K562 (cell line): ENCODE results near the gene CRACR2B. TPM values are rescaled to one million over a fixed set of nuclear protein-coding genes. Genes with fewer than 3 reads are reported as not detected.
A peak's percentile ranks its signal among the peaks of the same experiment; 100 is the strongest.

Experiments
- ATAC-seq: fragments of 200-7000 bp; cut with Tn5 transposase; 3 replicates; pipeline ENCODE4 v1.9.1; 2020; ENCODE audit warnings: moderate library complexity
- BruUV-seq: library from RNA; stranded (reverse); fragments of 400-500 nt; replicated peaks from 2 replicates; lab custom pipeline; 2021; lab: Mats Ljungman, UMichigan
- CTCF ChIA-PET: fragments of 300-600 bp; formaldehyde crosslinking; extraction: SDS; loops from one replicate; lab custom pipeline; 2021; ENCODE audit warnings: low intra/inter-chr PET ratio; lab: Yijun Ruan, JAX
- POLR2A ChIA-PET: fragments of 300-600, 350-650 bp; sonication (Branson Sonifier 250); formaldehyde crosslinking; extraction: SDS; loops from one replicate; lab custom pipeline; 2021; ENCODE audit warnings: antibody characterized with exemption, inconsistent platforms; lab: Yijun Ruan, JAX
- DNase-seq, 4 experiments: peaks; one replicate each; pipeline versions ENCODE4 v3.0.0 to v3.0.0-alpha.2; 2011 to 2018; ENCODE audit warnings: low spot score in 3 of 4, mixed read lengths in 3 of 4; ENCODE audit errors: extremely low read depth in 1 of 4
- FAIRE-seq: peaks from 2 replicates; lab custom pipeline; 2011; peaks lifted over from hg19 to GRCh38; lab: Jason Lieb, UNC
- H2AFZ ChIP-seq: 2 replicates; pipeline ENCODE4 v1.6.0; 2011; ENCODE audit warnings: low read depth, low read length, control low read depth, inconsistent platforms
- H3K27ac ChIP-seq: fragments of 200-600 bp; 3 replicates; pipeline ENCODE4 v1.8.0; 2011; ENCODE audit warnings: low read depth, mild to moderate bottlenecking, control low read depth, inconsistent platforms, low read length, moderate library complexity, mixed read lengths; ENCODE audit errors: extremely low read depth
- H3K27me3 ChIP-seq, 2 experiments: fragments of 300-600 bp in 1 of 2; 2 replicates in 1 of 2; 3 replicates in 1 of 2; pipeline versions ENCODE4 v1.6.0 to v1.8.0; 2011; ENCODE audit warnings: inconsistent platforms in 2 of 2, low read length in 2 of 2, mild to moderate bottlenecking in 1 of 2, mixed read lengths in 1 of 2, moderate library complexity in 1 of 2; ENCODE audit not compliant: control insufficient read depth in 2 of 2, insufficient read depth in 2 of 2
- H3K36me3 ChIP-seq: fragments of 300-600 bp; 3 replicates; pipeline ENCODE4 v1.8.0; 2011; ENCODE audit warnings: mild to moderate bottlenecking, low read length, inconsistent platforms; ENCODE audit not compliant: control insufficient read depth, insufficient read depth
- H3K4me1 ChIP-seq, 2 experiments: fragments of 200-600 bp in 1 of 2; replicated peaks in 1 of 2; 2 replicates in 1 of 2; 3 replicates in 1 of 2; pipeline versions ENCODE4 v1.5.1 to v1.8.0; 2011; ENCODE audit warnings: inconsistent platforms in 2 of 2, low read length in 2 of 2, mild to moderate bottlenecking in 1 of 2, mixed read lengths in 1 of 2, moderate library complexity in 1 of 2; ENCODE audit not compliant: control insufficient read depth in 2 of 2, insufficient read depth in 2 of 2
- H3K4me2 ChIP-seq: 2 replicates; pipeline ENCODE4 v1.6.1; 2011; ENCODE audit warnings: low read length, control low read depth, inconsistent platforms, mixed read lengths; ENCODE audit not compliant: insufficient read depth
- H3K4me3 ChIP-seq: fragments of 200-600 bp; sonication (generic), shearing (Covaris generic); 2 replicates; pipeline ENCODE4 v1.5.1; 2016; ENCODE audit warnings: control low read depth, inconsistent platforms
- H3K79me2 ChIP-seq: fragments of 200-600 bp; 3 replicates; pipeline ENCODE4 v1.8.0; 2011; ENCODE audit warnings: low read length, inconsistent platforms; ENCODE audit not compliant: control insufficient read depth, insufficient read depth
- H3K9ac ChIP-seq, 2 experiments: 2 replicates each; pipeline versions ENCODE4 v1.6.0 to v1.6.1; 2011; ENCODE audit warnings: low read depth in 2 of 2, low read length in 2 of 2, control low read depth in 1 of 2, inconsistent platforms in 1 of 2, mild to moderate bottlenecking in 1 of 2, mixed read lengths in 1 of 2; ENCODE audit not compliant: insufficient read depth in 1 of 2
- H3K9me1 ChIP-seq: one replicate; pipeline ENCODE4 v1.6.0; 2011; ENCODE audit warnings: inconsistent platforms, mild to moderate bottlenecking, low read length, moderate library complexity; ENCODE audit not compliant: control insufficient read depth, insufficient read depth
- H3K9me3 ChIP-seq: replicated peaks from 2 replicates; pipeline ENCODE4 v1.5.1; 2011; ENCODE audit warnings: low read depth, low read length, inconsistent platforms; ENCODE audit not compliant: control insufficient read depth, insufficient read depth
- H4K20me1 ChIP-seq: replicated peaks from 2 replicates; pipeline ENCODE4 v1.6.1; 2011; ENCODE audit warnings: low read length, inconsistent platforms, mixed read lengths; ENCODE audit not compliant: control insufficient read depth, insufficient read depth
- RBFOX2 ChIP-seq: fragments of 200-400 bp; formaldehyde crosslinking; IDR thresholded peaks from 2 replicates; pipeline ENCODE4 v1.6.1; 2017; ENCODE audit warnings: low read depth, mild to moderate bottlenecking, low read length, moderate library complexity
- ZNF507 ChIP-seq: conservative IDR thresholded peaks from 2 replicates; pipeline ENCODE4 v1.6.1; 2017; ENCODE audit warnings: missing genetic modification characterization, missing compliant biosample characterization
- ZNF740 ChIP-seq, 3 experiments: fragments of 200-800 bp in 1 of 3; sonication (Bioruptor generic) in 1 of 3; sonication (generic) in 1 of 3; formaldehyde crosslinking in 1 of 3; IDR thresholded peaks; 2 replicates each; pipeline versions ENCODE4 v1.6.1 to v1.8.0; 2016 to 2022; ENCODE audit warnings: mild to moderate bottlenecking in 2 of 3, missing compliant biosample characterization in 2 of 3, missing genetic modification characterization in 2 of 3, missing genetic modification reagents in 1 of 3
- WGBS: fragments of 100-300 bp; shearing (Covaris generic); methylation state at CpG from one replicate; pipeline ENCODE4 v1.1.6; 2016; ENCODE audit warnings: low coverage, mixed read lengths; ENCODE audit not compliant: insufficient coverage; ENCODE audit errors: missing lambda C conversion rate; 5-methylcytosine and 5-hydroxymethylcytosine counted together
- in situ Hi-C: fragments of 300-500 bp; cut with MboI; formaldehyde crosslinking; loops from 4 replicates; pipeline ENCODE4 v1.15.0; 2018; ENCODE audit warnings: inconsistent platforms, mixed read lengths
- intact Hi-C: fragments of 100-400 bp; cut with micrococcal nuclease; formaldehyde crosslinking; loops from 2 replicates; pipeline ENCODE4 v1.14.2; 2022
- polyA plus RNA-seq, 8 experiments: library from polyadenylated mRNA; depleted of rRNA in 4 of 8; stranded (reverse) in 5 of 8; unstranded in 3 of 8; fragments of >200 nt; fragmentation: Nextera tagmentation in 2 of 8; fragmentation: Illumina TruSeq in 1 of 8; extraction: Ambion mirVana in 2 of 8; extraction: Trizol in 1 of 8; gene quantifications; 2 replicates each; pipeline versions ENCODE4 v1.2.1 to v1.2.3, GENCODE V29; 2011 to 2014; ENCODE audit warnings: inconsistent platforms in 1 of 8, missing spikeins in 1 of 8
- total RNA-seq, 7 experiments: library from RNA; depleted of rRNA in 6 of 7; stranded (reverse); fragments of >200 nt in 6 of 7; fragmentation: Illumina TruSeq in 2 of 7; extraction: Trizol in 2 of 7; gene quantifications; 2 replicates each; pipeline versions ENCODE4 v1.2.1 to v1.2.3, GENCODE V29; 2011 to 2021; ENCODE audit warnings: low replicate concordance in 1 of 7

CRACR2B gene
- total and polyA plus RNA-seq, 9 of the 15 experiments (the other 6 are each of a cell fraction or from before 2014, with no cell fraction given), result 0.10 to 51.0 (median 6.0) TPM

- intact Hi-C loops (no loop called here), in situ Hi-C loops (no loop called here)
- Histone ChIP-seq H3K9ac (peak overlapping the region in 1 of 2 experiments; percentile 83; a peak in 2 of 4 replicates), H3K9me1 (peaks cover 4% of the 10 kb centered on the region), H3K36me3 (peaks cover 65% of the 10 kb centered on the region; the same call in 2 of the 3 replicates), H3K27me3 (no peaks in the 10 kb centered on the region), H3K79me2 (peaks cover 77% of the 10 kb centered on the region), H4K20me1 (peaks cover 7% of the 10 kb centered on the region), H3K4me2 (no peak overlapping the region), H3K27ac (peak overlapping the region; percentile 52; the same call in 1 of the 3 replicates), H3K4me1 (peaks cover 29 to 88% of the 10 kb centered on the region in 2 experiments; a peak in 4 of 5 replicates), H3K4me3 (no peak overlapping the region), H3K9me3 (no peaks in the 10 kb centered on the region), H2AFZ (no peak overlapping the region)
- no peak for FAIRE-seq
- TF ChIP-seq RBFOX2 (peak; percentile 26), ZNF740 (CRISPR knock-in tag; IDR thresholded peaks at IDR 0.05) (peak; percentile 60; the same call in 1 of the 2 replicates), ZNF740 (tag; IDR thresholded peaks at IDR 0.05) (no peak), ZNF507 (tag) (no peak)
- POLR2A ChIA-PET, result interaction anchor here (0.6 to 1.6 kb wide), 4 partner anchors 14 to 1835 kb away, joined by 3 to 5 read pairs (median 3); no protein-coding TSS in a partner anchor
- DNase-seq, result no peak
- WGBS, result 93% methylated on average over 9 of the region's 9 CpGs
- CTCF ChIA-PET, result no interaction called here
- ATAC-seq, result no peak
- no TSS peak for BruUV-seq
Observed at GRCh38 chr11:836700-837099, 9.0 kb downstream of the CRACR2B start.
